HCT116 (cell line): ENCODE measurements around the gene PRPF8. TPM values are rescaled to one million over a fixed set of nuclear protein-coding genes. Genes with fewer than 3 reads are reported as not detected.

Source experiments
- ATAC-seq: fragments of 200-7000 bp; cut with Tn5 transposase; 2 replicates; pipeline ENCODE4 v1.9.1; 2020; ENCODE audit warnings: mild to moderate bottlenecking, moderate library complexity
- BruUV-seq: library from RNA; stranded (reverse); fragments of 400-500 nt; replicated peaks from 2 replicates; lab custom pipeline; 2021; lab: Mats Ljungman, UMichigan
- CTCF ChIA-PET: fragments of 300-600 bp; sonication (Branson Sonifier 250); formaldehyde crosslinking; loops from one replicate; lab custom pipeline; 2021; ENCODE audit warnings: antibody characterized with exemption; lab: Charles Lee
- POLR2A ChIA-PET: fragments of 300-600, 350-600 bp; sonication (Branson Sonifier 250); formaldehyde crosslinking; loops from one replicate; lab custom pipeline; 2021; ENCODE audit warnings: antibody characterized with exemption; lab: Charles Lee
- RAD21 ChIA-PET, 2 experiments: fragments of 300-600 bp; sonication (Branson Sonifier 250); formaldehyde crosslinking; loops; one replicate each; lab custom pipeline; 2023; ENCODE audit warnings: low total read pairs in 2 of 2; ENCODE audit not compliant: uncharacterized antibody in 2 of 2, unreplicated experiment in 2 of 2, low non-redundant PET in 1 of 2; lab: Charles Lee
- DNase-seq: peaks from one replicate; pipeline ENCODE4 v3.0.0-alpha.2; 2010; ENCODE audit warnings: low read depth, low spot score
- H2AFZ ChIP-seq: fragments of 200-600 bp; shearing (Covaris generic), sonication (generic); 2 replicates; pipeline ENCODE4 v1.6.1; 2017; ENCODE audit warnings: low read depth, mixed run types, mixed read lengths, antibody characterized with exemption, low read length; ENCODE audit not compliant: poor library complexity, severe bottlenecking
- H3K27ac ChIP-seq: 2 replicates; pipeline ENCODE4 v1.5.1; 2012; ENCODE audit warnings: low read depth, low read length
- H3K27me3 ChIP-seq: fragments of 200-600 bp; sonication (generic); 2 replicates; pipeline ENCODE4 v1.6.1; 2016; ENCODE audit warnings: mixed run types, low read length, mixed read lengths; ENCODE audit not compliant: insufficient read depth
- H3K36me3 ChIP-seq, 2 experiments: fragments of 200-500 bp in 1 of 2; fragments of 200-600 bp in 1 of 2; sonication (Bioruptor generic) in 1 of 2; sonication (generic) in 1 of 2; 2 replicates each; pipeline versions ENCODE4 v1.5.1 to v1.6.1; 2014 to 2016; ENCODE audit warnings: low read length in 2 of 2, inconsistent platforms in 1 of 2, mixed read lengths in 1 of 2, mixed run types in 1 of 2; ENCODE audit not compliant: insufficient read depth in 2 of 2, control insufficient read depth in 1 of 2
- H3K4me1 ChIP-seq, 2 experiments: fragments of 200-600 bp in 1 of 2; sonication (generic) in 1 of 2; 2 replicates each; pipeline versions ENCODE4 v1.5.1 to v1.6.1; 2012 to 2017; ENCODE audit warnings: low read length in 2 of 2, inconsistent platforms in 1 of 2, mild to moderate bottlenecking in 1 of 2, mixed read lengths in 1 of 2, mixed run types in 1 of 2, moderate library complexity in 1 of 2; ENCODE audit not compliant: insufficient read depth in 2 of 2, control insufficient read depth in 1 of 2
- H3K4me2 ChIP-seq: fragments of 200-600 bp; sonication (generic); 2 replicates; pipeline ENCODE4 v1.6.1; 2017; ENCODE audit warnings: mixed run types, low read length, mixed read lengths
- H3K4me3 ChIP-seq, 2 experiments: fragments of 200-600 bp in 1 of 2; sonication (generic) in 1 of 2; replicated peaks in 1 of 2; 2 replicates each; pipeline ENCODE4 v1.5.1; 2011 to 2016; ENCODE audit warnings: low read length in 2 of 2, control low read depth in 1 of 2, low read depth in 1 of 2, mild to moderate bottlenecking in 1 of 2, mixed read lengths in 1 of 2, mixed run types in 1 of 2
- H3K79me2 ChIP-seq: fragments of 200-600 bp; sonication (generic); 2 replicates; pipeline ENCODE4 v1.6.1; 2017; ENCODE audit warnings: mild to moderate bottlenecking, mixed run types, low read length, moderate library complexity, mixed read lengths; ENCODE audit not compliant: insufficient read depth
- H3K9ac ChIP-seq: fragments of 200-600 bp; sonication (generic); 2 replicates; pipeline ENCODE4 v1.6.1; 2016; ENCODE audit warnings: low read length, mixed read lengths
- H3K9me2 ChIP-seq: fragments of 200-600 bp; sonication (generic), shearing (Covaris generic); 2 replicates; pipeline ENCODE4 v1.6.1; 2017; ENCODE audit warnings: mixed run types, mild to moderate bottlenecking, moderate library complexity; ENCODE audit not compliant: insufficient read depth
- H3K9me3 ChIP-seq, 2 experiments: fragments of 200-500 bp in 1 of 2; fragments of 200-600 bp in 1 of 2; sonication (Bioruptor generic) in 1 of 2; sonication (generic) in 1 of 2; 2 replicates each; pipeline ENCODE4 v1.6.1; 2014 to 2017; ENCODE audit warnings: low read length in 2 of 2, mixed read lengths in 2 of 2, inconsistent platforms in 1 of 2, low read depth in 1 of 2, mild to moderate bottlenecking in 1 of 2, mixed run types in 1 of 2, moderate library complexity in 1 of 2; ENCODE audit not compliant: control insufficient read depth in 1 of 2, insufficient read depth in 1 of 2
- H4K20me1 ChIP-seq: fragments of 200-600 bp; sonication (generic), shearing (Covaris generic); 2 replicates; pipeline ENCODE4 v1.6.1; 2017; ENCODE audit warnings: mixed run types, mild to moderate bottlenecking, moderate library complexity; ENCODE audit not compliant: insufficient read depth
- CEBPB ChIP-seq: IDR thresholded peaks from 2 replicates; pipeline ENCODE4 v1.6.1; 2012; ENCODE audit warnings: low read depth
- EZH2 ChIP-seq: fragments of 200-600 bp; sonication (generic); IDR thresholded peaks from 2 replicates; pipeline ENCODE4 v1.6.1; 2017; ENCODE audit warnings: antibody characterized with exemption, mixed run types
- SIN3A ChIP-seq: IDR thresholded peaks from 2 replicates; pipeline ENCODE4 v1.6.1; 2012; ENCODE audit warnings: low read depth
- intact Hi-C: fragments of 100-400 bp; cut with micrococcal nuclease; formaldehyde crosslinking; loops from 2 replicates; pipeline ENCODE4 v1.10.0; 2022
- total RNA-seq: library from RNA; stranded (reverse); gene quantifications from one replicate; pipeline ENCODE4 v1.2.1, GENCODE V29; 2021; ENCODE audit not compliant: unreplicated experiment

Gene PRPF8
- total RNA-seq, 1 experiment from 2014 or later, result 386 TPM

GRCh38 chr17:1608676-1609075 lies 76.0 kb downstream of the PRPF8 start:
- ATAC-seq, result no peak
- TF ChIP-seq EZH2, result no peak
- no peak for TF ChIP-seq SIN3A
- Histone ChIP-seq H3K27me3 (no peaks in the 10 kb centered on the region), H3K27ac (no peak overlapping the region), H3K4me3 (no peak overlapping the region), H4K20me1 (no peaks in the 10 kb centered on the region), H3K79me2 (no peaks in the 10 kb centered on the region), H3K9ac (no peak overlapping the region), H2AFZ (no peak overlapping the region), H3K9me2 (no peaks in the 10 kb centered on the region), H3K4me2 (no peak overlapping the region), H3K36me3 (no peaks in the 10 kb centered on the region), H3K9me3 (no peaks in the 10 kb centered on the region), H3K4me1 (no peaks in the 10 kb centered on the region)
- no TSS peak for BruUV-seq
- DNase-seq, result no peak
- RAD21 ChIA-PET, result no interaction called here
- CTCF ChIA-PET, result no interaction called here
- POLR2A ChIA-PET, result no interaction called here
- intact Hi-C loops, result no loop called here

DNA sequence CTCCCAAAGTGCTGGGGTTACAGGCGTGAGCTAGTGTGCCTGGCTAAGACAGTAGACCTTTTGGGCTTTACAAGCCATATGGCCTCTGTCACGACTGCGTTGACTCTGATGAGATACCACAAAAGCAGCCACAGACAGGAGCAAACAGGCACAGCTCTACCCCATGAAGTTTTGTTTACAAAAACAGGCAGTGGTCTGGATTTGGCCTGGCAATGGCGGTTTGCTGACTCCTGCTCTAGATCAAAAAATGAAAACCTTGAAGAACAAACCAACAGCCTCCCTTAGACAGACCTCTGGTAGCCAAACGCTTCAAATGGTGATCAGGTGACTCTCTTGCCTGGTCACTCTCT lies 76.7 kb downstream of the PRPF8 start:
- CTCF ChIA-PET, result no interaction called here
- no TSS peak for BruUV-seq
- Histone ChIP-seq H3K79me2 (no peaks in the 10 kb centered on the region), H2AFZ (no peak overlapping the region), H4K20me1 (no peaks in the 10 kb centered on the region), H3K4me2 (no peak overlapping the region), H3K9me3 (no peaks in the 10 kb centered on the region), H3K9me2 (no peaks in the 10 kb centered on the region), H3K4me1 (no peaks in the 10 kb centered on the region), H3K27me3 (no peaks in the 10 kb centered on the region), H3K36me3 (no peaks in the 10 kb centered on the region), H3K9ac (no peak overlapping the region), H3K27ac (no peak overlapping the region), H3K4me3 (no peak overlapping the region)
- POLR2A ChIA-PET, result no interaction called here
- no peak for DNase-seq
- RAD21 ChIA-PET, result no interaction called here
- ATAC-seq, result no peak
- TF ChIP-seq SIN3A, result no peak
- intact Hi-C loops, result no loop called here

- Histone ChIP-seq H3K9ac (no peak overlapping the region), H3K9me3 (peaks cover 5 to 7% of the 10 kb centered on the region in 2 experiments; a peak in 2 of 4 replicates), H3K4me3 (no peak overlapping the region), H3K36me3 (no peaks in the 10 kb centered on the region), H3K4me1 (no peaks in the 10 kb centered on the region), H3K9me2 (no peaks in the 10 kb centered on the region), H2AFZ (no peak overlapping the region), H4K20me1 (no peaks in the 10 kb centered on the region), H3K27ac (no peak overlapping the region), H3K4me2 (no peak overlapping the region), H3K79me2 (no peaks in the 10 kb centered on the region), H3K27me3 (no peaks in the 10 kb centered on the region)
- ATAC-seq (no peak), DNase-seq (no peak)
- CTCF ChIA-PET, result no interaction called here
- TF ChIP-seq EZH2 (no peak), CEBPB (no peak)
- no TSS peak for BruUV-seq
- RAD21 ChIA-PET, result no interaction called here
- POLR2A ChIA-PET, result no interaction called here
- intact Hi-C loops, result no loop called here
Measured at GRCh38 chr17:1606352-1606985, 78.2 kb downstream of the PRPF8 start.
